H1 (cell line): ENCODE data around the gene CNTN6. TPM values are rescaled to one million over a fixed set of nuclear protein-coding genes. Genes with fewer than 3 reads are reported as not detected.

Source experiments
- ASH2L ChIP-seq: fragments of 200-600, 300-600 bp; sonication (generic); IDR thresholded peaks from one replicate; pipeline ENCODE4 v1.7.1; 2017; ENCODE audit warnings: low read length
- CEBPB ChIP-seq: IDR thresholded peaks from 2 replicates; pipeline ENCODE4 v1.6.1; 2012; ENCODE audit warnings: low read depth, low read length
- GTF2F1 ChIP-seq: IDR thresholded peaks from 2 replicates; pipeline ENCODE4 v1.6.1; 2012; ENCODE audit warnings: low read depth, low read length, improper control_type of control experiment, borderline replicate concordance
- RFX5 ChIP-seq: IDR thresholded peaks from 2 replicates; pipeline ENCODE4 v1.6.1; 2011; ENCODE audit warnings: low read depth, low read length, improper control_type of control experiment, borderline replicate concordance
- SIN3A ChIP-seq, 2 experiments: IDR thresholded peaks in 1 of 2; conservative IDR thresholded peaks in 1 of 2; 2 replicates each; pipeline ENCODE4 v1.6.1; 2011 to 2012; ENCODE audit warnings: low read length in 2 of 2, improper control_type of control experiment in 1 of 2, low read depth in 1 of 2, mild to moderate bottlenecking in 1 of 2
- SP2 ChIP-seq: IDR thresholded peaks from 2 replicates; pipeline ENCODE4 v1.6.1; 2012; ENCODE audit warnings: mild to moderate bottlenecking, low read length, inconsistent platforms
- ZNF274 ChIP-seq: IDR thresholded peaks from 2 replicates; pipeline ENCODE4 v1.7.0; 2012; ENCODE audit warnings: low read length, borderline replicate concordance; ENCODE audit errors: extremely low read depth
- polyA plus RNA-seq, 7 experiments: library from polyadenylated mRNA; depleted of rRNA in 3 of 7; stranded (reverse) in 5 of 7; unstranded in 2 of 7; fragments of >200 nt in 5 of 7; fragments of 200-250 nt in 2 of 7; gene quantifications; 1 replicate in 5 of 7; 2 replicates in 1 of 7; 4 replicates in 1 of 7; pipeline versions ENCODE4 v1.2.1 to v1.2.3, GENCODE V29; 2011 to 2013; ENCODE audit warnings: missing spikeins in 2 of 7, mixed read lengths in 2 of 7
- total RNA-seq: library from RNA; stranded (reverse); fragmentation: NEBNext Ultra II Directional; extraction: Animal tissue kit (Norgen Biotek cat#: 25700); gene quantifications from 2 replicates; pipeline ENCODE4 v1.2.1, GENCODE V29; 2021
- TF ChIP-seq, protein P1 (sequence below): fragments of 300-600 bp; sonication (generic); IDR thresholded peaks from 2 replicates; pipeline ENCODE4 v1.7.1; 2012; ENCODE audit warnings: low read length, moderate library complexity, mild to moderate bottlenecking, inconsistent platforms; ENCODE audit not compliant: insufficient replicate concordance

The CNTN6 gene
- total and polyA plus RNA-seq, 2 of the 8 experiments (the other 6 are each of a cell fraction or from before 2014, with no cell fraction given): not detected

DNA sequence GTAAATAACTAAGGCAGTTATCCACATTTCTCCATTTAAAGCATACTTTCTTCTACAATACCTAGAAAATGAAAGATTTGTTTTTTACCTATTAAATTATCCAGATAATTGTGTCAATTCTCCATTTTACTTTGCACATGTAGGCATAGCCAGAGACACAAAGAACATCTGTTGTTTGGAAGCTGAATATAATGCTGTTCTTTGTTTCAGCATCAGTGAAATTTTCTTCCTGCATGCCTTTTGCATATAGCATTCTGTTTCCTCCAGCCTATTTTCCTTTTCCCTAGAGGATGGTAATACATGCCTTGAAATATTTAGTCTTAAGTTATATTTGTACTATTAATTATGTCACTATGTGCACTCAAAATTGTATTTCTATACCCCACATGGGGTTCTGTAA, 233.7 kb downstream of the CNTN6 start (continued):
- TF ChIP-seq, protein P1, sequence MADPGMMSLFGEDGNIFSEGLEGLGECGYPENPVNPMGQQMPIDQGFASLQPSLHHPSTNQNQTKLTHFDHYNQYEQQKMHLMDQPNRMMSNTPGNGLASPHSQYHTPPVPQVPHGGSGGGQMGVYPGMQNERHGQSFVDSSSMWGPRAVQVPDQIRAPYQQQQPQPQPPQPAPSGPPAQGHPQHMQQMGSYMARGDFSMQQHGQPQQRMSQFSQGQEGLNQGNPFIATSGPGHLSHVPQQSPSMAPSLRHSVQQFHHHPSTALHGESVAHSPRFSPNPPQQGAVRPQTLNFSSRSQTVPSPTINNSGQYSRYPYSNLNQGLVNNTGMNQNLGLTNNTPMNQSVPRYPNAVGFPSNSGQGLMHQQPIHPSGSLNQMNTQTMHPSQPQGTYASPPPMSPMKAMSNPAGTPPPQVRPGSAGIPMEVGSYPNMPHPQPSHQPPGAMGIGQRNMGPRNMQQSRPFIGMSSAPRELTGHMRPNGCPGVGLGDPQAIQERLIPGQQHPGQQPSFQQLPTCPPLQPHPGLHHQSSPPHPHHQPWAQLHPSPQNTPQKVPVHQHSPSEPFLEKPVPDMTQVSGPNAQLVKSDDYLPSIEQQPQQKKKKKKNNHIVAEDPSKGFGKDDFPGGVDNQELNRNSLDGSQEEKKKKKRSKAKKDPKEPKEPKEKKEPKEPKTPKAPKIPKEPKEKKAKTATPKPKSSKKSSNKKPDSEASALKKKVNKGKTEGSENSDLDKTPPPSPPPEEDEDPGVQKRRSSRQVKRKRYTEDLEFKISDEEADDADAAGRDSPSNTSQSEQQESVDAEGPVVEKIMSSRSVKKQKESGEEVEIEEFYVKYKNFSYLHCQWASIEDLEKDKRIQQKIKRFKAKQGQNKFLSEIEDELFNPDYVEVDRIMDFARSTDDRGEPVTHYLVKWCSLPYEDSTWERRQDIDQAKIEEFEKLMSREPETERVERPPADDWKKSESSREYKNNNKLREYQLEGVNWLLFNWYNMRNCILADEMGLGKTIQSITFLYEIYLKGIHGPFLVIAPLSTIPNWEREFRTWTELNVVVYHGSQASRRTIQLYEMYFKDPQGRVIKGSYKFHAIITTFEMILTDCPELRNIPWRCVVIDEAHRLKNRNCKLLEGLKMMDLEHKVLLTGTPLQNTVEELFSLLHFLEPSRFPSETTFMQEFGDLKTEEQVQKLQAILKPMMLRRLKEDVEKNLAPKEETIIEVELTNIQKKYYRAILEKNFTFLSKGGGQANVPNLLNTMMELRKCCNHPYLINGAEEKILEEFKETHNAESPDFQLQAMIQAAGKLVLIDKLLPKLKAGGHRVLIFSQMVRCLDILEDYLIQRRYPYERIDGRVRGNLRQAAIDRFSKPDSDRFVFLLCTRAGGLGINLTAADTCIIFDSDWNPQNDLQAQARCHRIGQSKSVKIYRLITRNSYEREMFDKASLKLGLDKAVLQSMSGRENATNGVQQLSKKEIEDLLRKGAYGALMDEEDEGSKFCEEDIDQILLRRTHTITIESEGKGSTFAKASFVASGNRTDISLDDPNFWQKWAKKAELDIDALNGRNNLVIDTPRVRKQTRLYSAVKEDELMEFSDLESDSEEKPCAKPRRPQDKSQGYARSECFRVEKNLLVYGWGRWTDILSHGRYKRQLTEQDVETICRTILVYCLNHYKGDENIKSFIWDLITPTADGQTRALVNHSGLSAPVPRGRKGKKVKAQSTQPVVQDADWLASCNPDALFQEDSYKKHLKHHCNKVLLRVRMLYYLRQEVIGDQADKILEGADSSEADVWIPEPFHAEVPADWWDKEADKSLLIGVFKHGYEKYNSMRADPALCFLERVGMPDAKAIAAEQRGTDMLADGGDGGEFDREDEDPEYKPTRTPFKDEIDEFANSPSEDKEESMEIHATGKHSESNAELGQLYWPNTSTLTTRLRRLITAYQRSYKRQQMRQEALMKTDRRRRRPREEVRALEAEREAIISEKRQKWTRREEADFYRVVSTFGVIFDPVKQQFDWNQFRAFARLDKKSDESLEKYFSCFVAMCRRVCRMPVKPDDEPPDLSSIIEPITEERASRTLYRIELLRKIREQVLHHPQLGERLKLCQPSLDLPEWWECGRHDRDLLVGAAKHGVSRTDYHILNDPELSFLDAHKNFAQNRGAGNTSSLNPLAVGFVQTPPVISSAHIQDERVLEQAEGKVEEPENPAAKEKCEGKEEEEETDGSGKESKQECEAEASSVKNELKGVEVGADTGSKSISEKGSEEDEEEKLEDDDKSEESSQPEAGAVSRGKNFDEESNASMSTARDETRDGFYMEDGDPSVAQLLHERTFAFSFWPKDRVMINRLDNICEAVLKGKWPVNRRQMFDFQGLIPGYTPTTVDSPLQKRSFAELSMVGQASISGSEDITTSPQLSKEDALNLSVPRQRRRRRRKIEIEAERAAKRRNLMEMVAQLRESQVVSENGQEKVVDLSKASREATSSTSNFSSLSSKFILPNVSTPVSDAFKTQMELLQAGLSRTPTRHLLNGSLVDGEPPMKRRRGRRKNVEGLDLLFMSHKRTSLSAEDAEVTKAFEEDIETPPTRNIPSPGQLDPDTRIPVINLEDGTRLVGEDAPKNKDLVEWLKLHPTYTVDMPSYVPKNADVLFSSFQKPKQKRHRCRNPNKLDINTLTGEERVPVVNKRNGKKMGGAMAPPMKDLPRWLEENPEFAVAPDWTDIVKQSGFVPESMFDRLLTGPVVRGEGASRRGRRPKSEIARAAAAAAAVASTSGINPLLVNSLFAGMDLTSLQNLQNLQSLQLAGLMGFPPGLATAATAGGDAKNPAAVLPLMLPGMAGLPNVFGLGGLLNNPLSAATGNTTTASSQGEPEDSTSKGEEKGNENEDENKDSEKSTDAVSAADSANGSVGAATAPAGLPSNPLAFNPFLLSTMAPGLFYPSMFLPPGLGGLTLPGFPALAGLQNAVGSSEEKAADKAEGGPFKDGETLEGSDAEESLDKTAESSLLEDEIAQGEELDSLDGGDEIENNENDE: no peak
- TF ChIP-seq CEBPB: no peak
- no peak for TF ChIP-seq GTF2F1
- no peak for TF ChIP-seq SP2
- no peak for TF ChIP-seq ASH2L
- no peak for TF ChIP-seq RFX5
- no peak for TF ChIP-seq ZNF274
- no peak for TF ChIP-seq SIN3A (conservative IDR thresholded peaks at IDR 0.05 in 1 of 2, IDR thresholded peaks at IDR 0.05 in 1 of 2; ENCODE audit: low read depth in 1 of 2, low read length in 2 of 2)
